HG03095 (cell line): ENCODE data around the gene TCAP.
"Not testable (repeated sequence)": the region's sequence is repeated elsewhere in the genome, so short reads cannot be mapped to it uniquely, and the experiment has no call there.

Experiments
- ATAC-seq: cut with Tn5 transposase; IDR thresholded peaks from one replicate; pipeline ENCODE4 v1.9.1; 2021; ENCODE audit warnings: moderate library complexity; ENCODE audit not compliant: unreplicated experiment

The TCAP gene

GRCh38 chr17:39678340-39679116 lies 13.4 kb downstream of the TCAP start:
- no peak for ATAC-seq

GRCh38 chr17:39679521-39680192 lies 14.5 kb downstream of the TCAP start:
- no peak for ATAC-seq

- ATAC-seq: no peak
Measured at GRCh38 chr17:39683295-39683939, 18.3 kb downstream of the TCAP start.

GRCh38 chr17:39684369-39685192 lies 19.4 kb downstream of the TCAP start:
- ATAC-seq: no peak

GRCh38 chr17:39687101-39687545 lies 22.0 kb downstream of the TCAP start:
- no peak for ATAC-seq

DNA sequence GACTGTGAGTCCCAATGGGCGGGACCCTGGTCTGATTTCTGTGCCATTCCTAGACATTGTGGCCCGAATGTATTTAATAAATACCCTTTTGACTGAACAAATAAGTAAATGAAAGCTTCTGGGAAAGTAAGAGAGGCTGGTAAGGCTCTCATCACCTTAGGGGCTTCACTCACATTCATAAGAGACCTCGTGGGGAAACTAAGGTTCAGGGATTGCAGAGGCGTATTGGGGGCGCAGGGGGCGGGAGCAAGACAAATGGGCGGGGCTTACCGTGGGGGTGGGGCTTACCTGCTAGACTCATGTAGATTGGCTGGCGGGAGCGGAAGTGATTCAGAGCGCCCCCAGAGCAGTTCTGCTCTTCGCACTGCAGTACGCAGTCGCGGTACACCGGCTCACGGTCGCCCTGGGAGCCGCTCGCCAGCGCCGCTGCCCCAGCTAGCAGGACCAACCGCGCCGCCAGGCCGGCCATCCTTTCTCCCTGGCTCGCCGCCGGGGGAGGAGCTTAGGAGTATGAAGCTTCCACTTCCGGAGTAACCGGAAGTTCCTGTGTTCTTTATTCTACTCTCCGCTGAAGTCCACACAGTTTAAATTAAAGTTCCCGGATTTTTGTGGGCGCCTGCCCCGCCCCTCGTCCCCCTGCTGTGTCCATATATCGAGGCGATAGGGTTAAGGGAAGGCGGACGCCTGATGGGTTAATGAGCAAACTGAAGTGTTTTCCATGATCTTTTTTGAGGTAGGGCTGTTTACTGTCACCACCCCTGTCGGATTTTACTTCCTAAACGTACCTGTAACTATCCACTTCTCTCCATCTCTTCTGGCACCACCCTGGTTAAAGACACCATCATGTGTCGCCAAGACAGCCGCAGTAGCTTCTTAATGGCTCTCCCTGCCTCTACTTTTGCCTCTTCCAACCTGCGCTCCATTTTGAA lies 22.7 kb downstream of the TCAP start, which contains the start of gene PGAP3:
Gene PGAP3, minus strand, starts transcription at position 512 of the 929 bp plus-strand sequence. Its CDS starts 43 bp downstream, at position 469.
- ATAC-seq: peak; percentile 84

DNA sequence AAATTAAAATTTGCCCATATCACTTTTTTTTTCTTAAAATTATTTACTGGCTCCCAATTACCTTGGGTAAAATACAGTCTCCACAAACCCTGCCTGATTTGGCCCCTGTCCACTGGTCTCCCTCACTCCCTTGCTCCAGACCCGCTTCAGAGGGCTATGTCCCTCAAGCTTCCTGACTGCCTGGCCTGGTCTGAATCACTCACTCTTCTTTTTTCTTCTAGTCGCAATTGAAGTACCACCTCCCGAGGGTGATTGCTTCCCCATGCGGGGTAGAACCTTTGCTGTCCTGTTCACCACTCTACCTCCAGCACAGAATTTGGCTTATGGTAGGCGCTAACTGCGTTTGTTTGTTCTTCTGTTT lies 23.3 kb downstream of the TCAP start:
- ATAC-seq: no peak

DNA sequence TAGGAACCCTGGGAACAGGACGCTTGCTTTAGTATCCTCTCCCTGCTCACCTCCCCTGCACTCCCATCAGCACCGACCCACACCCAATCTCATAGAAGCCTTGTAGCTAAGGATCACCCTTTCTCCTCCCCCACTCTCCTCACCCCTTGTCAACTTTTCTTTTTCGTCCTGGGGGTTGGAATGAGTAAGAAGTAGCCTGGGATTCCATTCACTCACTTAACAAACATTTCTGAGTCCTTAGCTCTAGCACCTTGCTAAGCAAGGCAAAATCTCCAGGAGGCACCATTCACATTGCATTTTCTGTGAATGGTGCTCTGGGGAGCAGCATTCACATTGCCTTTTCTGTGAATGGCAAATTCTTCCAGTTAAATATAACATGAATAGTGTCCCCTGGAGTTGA lies 23.8 kb downstream of the TCAP start:
- no peak for ATAC-seq

DNA sequence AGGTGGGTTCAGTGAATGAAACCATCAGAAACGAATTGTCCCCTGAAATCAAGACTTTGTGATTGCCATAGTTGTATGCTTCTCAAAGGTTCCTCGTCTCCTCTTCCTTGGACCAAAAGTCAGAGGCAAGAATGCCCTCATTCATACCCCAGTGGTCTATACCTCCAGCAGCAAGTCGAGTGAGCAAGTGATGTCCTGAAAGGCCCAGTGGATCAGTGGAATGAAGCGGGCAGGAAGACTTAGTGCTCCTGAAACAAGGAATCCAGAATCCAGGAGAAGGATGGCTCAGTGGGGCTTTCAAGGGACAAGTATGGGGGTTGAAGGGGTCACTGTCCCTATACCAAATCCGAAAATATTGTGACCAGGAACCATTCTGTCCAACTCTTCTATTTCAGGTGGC lies 29.4 kb downstream of the TCAP start:
- ATAC-seq: no peak

DNA sequence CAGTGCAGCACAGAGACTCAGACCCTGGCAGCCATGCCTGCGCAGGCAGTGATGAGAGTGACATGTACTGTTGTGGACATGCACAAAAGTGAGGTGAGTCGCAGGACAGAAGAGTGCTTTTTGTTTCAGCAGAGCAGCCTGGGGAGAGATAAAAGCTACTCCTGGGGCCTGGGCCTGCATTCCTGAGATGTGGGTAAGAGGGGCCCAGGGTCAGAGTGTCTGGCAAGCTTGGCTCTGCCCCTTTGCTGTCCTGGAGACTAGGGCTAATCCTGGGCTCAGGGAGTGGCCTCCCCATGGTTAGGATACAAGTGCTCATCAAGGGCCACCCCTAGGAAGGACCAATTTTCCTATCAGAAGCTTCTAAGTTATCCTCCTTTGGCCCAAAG lies 29.9 kb downstream of the TCAP start:
- ATAC-seq: no peak

DNA sequence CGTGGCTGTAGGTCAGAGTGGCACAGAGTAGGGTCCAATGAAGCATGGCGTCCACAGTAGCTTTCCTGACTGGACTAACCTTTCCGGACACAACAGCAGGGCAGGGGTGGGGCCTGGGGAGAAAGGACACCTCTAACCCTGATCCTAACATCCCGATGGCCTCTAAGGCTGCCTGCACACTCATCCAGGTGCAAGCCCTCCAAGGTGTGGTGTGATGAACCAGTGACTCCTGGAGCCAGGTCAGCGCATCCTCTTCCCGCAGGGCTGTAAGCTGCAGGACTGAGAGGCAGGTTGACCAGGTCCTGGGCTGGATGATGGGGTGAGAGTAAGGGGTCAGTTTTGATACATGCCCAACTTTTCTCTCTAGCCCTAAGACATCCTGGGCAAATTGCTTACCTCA lies 31.6 kb downstream of the TCAP start:
- no peak for ATAC-seq

DNA sequence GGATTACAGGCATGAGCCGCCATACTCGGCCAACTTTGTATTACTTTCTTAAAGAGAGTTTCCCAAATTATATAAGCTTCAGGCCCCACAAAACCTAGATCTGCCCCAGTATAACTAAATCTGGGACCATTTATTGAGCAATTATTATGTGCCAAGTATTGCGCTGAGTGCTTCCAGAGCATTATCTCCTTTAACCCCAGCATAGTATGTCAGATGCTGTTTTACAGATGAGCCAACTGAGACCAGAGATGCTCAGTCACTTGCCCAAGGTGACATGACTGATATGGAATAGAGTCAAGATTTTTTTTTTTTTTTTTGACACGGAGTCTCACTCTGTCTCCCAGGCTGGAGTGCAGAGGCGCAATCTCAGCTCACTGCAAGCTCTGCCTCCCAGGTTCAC lies 32.8 kb downstream of the TCAP start:
- no peak for ATAC-seq

- ATAC-seq: not testable (repeated sequence)
Measured at GRCh38 chr17:39699157-39699817, 34.1 kb downstream of the TCAP start.

DNA sequence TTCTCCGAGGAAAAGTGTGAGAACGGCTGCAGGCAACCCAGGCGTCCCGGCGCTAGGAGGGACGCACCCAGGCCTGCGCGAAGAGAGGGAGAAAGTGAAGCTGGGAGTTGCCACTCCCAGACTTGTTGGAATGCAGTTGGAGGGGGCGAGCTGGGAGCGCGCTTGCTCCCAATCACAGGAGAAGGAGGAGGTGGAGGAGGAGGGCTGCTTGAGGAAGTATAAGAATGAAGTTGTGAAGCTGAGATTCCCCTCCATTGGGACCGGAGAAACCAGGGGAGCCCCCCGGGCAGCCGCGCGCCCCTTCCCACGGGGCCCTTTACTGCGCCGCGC lies 34.6 kb downstream of the TCAP start, which contains the start of gene ERBB2:
Gene ERBB2, plus strand, starts transcription at position 247 of the 330 bp plus-strand sequence. CDS start 175 bp downstream, outside the sequence.
- no peak for ATAC-seq

GRCh38 chr17:39700148-39700987 lies 35.2 kb downstream of the TCAP start:
- ATAC-seq: no peak

GRCh38 chr17:39701012-39701783 lies 36.0 kb downstream of the TCAP start:
- no peak for ATAC-seq

DNA sequence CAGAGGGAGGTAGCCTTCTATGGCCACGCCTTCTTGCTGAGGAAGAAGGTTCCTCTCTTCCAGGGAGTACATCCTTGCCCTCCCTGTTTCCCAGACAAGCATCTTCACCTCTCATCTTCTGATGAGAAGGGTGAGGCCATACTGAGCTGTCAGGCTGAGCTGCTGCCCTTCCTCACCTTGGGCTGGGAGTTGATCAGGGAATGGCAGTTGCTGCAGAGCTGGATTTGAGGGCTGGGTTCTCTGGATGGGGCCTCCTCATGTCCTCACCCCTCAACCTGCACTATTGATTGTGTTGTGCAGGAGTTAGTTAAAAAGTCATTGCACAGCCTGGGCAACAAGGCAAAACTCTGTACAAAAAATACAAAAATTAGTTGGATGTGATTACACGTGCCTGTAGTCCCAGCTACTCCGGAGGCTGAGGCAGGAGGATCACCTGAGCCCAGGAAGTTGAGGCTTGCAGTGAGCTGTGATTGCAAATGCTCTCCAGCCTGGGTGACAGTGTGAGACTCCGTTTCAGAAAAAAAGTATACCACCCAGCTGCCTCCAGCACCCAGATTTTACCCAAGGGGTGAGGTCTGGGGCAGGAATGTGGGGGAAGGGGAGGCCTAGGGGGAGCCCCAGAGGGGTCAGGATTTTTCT lies 36.8 kb downstream of the TCAP start:
- ATAC-seq: no peak
